GM13977 (cell line): ENCODE data around the gene ATP10A.
A peak's percentile ranks its signal among the peaks of the same experiment; 100 is the strongest.

ENCODE experiments used
- DNase-seq: peaks from one replicate; pipeline ENCODE4 v3.0.0; 2012; ENCODE audit warnings: low spot score
- in situ Hi-C: fragments of 300-500 bp; cut with MboI; formaldehyde crosslinking; loops from one replicate; pipeline ENCODE4 v1.12.0; 2022; ENCODE audit warnings: low sequenced_read_pairs, low pct_unique_long_range_greater_than_20kb, mixed read lengths, inconsistent platforms; ENCODE audit not compliant: unreplicated experiment
- TF ChIP-seq, protein P1 (sequence below): IDR thresholded peaks from 2 replicates; pipeline ENCODE4 v1.5.1; 2012; ENCODE audit warnings: mild to moderate bottlenecking, control low read depth; ENCODE audit not compliant: insufficient read depth; ENCODE audit errors: extremely low read depth, missing control alignments

Gene ATP10A

DNA sequence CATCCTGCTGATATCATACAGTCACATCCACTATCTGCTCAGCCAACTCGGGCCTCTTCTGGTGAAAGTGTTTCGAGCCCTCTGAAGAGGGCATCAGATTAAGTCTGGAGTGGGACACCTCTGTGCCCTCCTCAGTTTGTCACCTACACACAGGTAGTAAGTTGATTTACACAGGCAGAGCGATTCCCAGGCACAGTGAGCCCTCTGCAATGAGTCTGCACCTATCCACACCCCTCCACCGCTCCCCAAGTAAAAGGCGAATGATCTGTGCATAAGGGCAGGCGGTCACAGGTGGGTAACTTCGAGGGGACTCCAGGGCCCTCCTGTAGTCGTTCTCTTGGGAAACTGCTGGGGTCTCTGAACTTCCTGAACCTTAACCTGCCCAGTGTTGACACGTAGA, 152.0 kb downstream of the ATP10A start:
- no peak for DNase-seq

DNA sequence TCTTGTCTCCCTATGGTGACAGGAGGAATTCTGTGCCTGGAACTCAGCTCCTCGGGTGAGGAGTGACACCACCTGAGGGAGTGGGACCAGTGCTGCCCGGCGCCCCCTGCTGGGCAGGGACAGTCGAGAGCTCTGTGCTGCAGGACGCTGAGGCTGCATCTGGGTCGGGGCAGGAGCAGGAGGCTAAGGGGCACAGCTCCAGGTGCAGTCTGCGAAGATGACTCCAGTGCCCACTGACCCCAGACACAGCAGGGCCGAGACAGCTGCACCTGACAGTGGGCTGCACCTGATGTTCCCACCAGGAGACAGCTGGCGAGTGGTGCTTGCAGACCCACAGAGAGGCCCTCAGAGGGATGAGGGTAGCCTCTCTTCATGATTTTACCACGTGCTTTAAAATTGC, 152.9 kb downstream of the ATP10A start:
- in situ Hi-C loops, result no loop called here
- TF ChIP-seq, protein P1, sequence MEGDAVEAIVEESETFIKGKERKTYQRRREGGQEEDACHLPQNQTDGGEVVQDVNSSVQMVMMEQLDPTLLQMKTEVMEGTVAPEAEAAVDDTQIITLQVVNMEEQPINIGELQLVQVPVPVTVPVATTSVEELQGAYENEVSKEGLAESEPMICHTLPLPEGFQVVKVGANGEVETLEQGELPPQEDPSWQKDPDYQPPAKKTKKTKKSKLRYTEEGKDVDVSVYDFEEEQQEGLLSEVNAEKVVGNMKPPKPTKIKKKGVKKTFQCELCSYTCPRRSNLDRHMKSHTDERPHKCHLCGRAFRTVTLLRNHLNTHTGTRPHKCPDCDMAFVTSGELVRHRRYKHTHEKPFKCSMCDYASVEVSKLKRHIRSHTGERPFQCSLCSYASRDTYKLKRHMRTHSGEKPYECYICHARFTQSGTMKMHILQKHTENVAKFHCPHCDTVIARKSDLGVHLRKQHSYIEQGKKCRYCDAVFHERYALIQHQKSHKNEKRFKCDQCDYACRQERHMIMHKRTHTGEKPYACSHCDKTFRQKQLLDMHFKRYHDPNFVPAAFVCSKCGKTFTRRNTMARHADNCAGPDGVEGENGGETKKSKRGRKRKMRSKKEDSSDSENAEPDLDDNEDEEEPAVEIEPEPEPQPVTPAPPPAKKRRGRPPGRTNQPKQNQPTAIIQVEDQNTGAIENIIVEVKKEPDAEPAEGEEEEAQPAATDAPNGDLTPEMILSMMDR, result peak; percentile 35
- no peak for DNase-seq

More for the DNA sequence above, 152.0 kb downstream of the ATP10A start:
- TF ChIP-seq, protein P1, result no peak
- in situ Hi-C loops, result no loop called here

DNA sequence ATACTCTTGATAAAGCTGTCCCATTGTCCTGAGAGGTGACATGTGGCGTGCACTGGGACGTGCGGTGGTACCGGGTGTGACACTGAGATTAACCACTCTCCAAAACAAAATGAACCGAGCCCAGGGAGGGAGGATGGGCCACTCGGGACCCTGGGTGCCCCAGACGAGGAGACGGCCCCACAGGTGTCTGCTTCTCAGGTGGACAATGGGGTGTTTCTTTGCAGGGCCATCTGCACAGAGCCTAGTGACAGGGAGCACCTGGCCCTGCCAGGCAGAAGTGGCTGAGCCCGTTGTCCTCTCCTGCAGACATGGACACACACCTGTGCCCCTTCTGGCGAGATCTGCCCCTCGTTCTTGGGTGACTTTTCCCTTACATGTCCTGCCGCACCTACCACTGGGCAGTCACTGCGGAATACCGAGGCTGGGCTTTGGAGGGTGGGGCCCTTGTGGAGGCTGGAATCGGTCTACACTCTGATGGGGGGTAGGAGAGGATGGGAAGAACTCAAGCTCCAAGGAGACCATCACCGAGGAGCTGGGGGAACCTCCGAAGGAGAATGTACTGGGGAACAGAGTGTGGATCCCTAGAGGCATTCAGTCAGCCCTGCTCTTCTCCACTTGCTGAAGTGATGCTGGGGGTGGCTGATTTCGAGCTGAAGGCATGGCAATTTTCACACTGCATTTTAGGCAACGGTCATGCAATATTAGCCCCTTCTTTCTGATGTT, 153.5 kb downstream of the ATP10A start:
- TF ChIP-seq, protein P1, result no peak
- no peak for DNase-seq
- in situ Hi-C loops, result no loop called here

DNA sequence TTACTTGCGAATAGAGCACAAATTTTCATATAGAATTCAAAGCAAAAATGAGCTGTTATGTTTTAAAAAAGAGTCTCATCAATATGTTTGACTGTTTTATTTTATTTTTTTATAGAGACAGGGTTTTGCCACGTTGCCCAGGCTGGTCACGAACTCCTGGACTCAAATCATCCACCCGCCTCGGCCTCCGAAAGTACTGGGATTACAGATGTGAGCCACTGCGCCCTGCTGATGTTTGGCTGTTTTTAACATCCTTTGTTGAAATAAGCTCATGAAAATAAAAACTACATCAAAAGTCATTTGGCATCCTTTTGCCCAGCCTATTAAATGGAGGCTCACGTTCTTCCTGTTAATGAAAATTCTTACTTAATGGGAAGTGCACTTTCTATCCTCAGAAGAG, 154.7 kb downstream of the ATP10A start:
- DNase-seq, result no peak
- in situ Hi-C loops, result no loop called here
- TF ChIP-seq, protein P1, result no peak

DNA sequence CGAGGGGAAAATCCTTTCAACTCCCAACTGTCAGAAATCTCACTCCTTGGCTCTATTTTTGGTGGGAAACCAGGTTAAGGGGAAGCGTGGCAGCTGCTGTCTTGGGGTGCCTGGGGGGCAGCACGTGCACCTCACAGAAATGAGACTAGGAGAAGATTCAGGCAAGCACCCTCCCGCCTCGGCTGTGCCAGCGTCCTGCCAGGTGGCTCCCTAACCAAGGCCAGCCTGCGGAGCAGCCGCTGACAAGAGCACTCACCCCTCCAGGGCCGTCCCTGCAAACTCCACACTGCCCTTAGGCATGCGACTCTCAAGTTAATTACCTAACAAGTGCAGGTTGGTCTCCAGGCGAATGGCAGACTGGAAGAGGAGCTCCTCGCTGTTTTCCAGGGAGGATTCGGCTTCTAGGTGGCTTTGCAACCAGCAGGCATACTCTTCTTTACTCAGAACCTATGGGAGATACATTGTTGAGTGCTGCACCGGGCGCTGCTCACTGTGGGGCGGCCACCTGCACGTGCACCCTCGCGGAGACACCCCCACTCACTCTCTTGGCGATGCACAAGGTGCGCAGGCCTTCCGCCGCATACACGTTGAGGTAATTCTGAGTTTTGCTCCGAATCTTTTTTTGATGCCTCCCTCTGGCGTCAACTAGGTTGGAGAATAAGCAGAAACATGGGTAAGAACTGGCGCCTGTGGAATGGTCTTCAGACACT, 155.3 kb downstream of the ATP10A start:
- no peak for DNase-seq
- in situ Hi-C loops, result no loop called here
- TF ChIP-seq, protein P1, result no peak

DNA sequence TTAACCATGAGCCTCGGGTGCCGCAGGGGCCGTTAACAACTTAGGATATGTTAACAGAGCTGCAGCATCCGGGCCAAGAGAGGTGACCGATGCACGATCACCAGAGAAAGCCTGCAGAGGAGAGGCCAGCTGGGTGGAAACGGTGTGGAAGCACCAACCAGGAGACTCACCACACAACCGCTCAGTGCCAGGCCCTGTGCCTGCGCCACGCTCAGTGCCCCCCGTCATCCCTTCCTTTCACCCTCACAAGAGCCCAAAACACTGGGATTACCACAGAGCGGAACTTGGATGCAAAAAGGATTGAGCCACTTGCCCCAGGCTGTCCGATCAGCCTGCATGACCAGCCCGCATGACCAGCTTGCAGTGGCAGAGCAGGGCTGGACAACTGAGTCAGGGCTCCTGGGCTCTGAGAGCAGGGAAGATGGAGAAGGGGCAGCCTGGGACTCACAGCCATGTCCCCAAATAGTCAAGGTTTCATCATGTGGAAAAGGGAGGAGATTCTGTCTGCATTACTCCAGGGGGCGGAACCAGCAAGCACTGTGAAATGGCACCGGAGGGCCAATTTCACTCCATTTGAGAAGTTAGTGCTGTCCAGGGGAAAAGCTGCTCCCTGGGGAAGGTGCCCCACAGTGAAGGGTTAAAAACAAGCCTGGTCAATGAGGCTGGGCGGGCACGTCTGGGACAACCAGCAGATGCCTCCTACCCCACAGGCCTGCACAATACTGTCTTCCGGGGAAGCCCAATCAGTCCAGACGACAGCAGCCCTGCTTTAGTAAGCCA, 156.8 kb downstream of the ATP10A start:
- TF ChIP-seq, protein P1, result no peak
- in situ Hi-C loops, result no loop called here
- no peak for DNase-seq
